IMR-90 (cell line): ENCODE data around the gene TRIM22. TPM values are rescaled to one million over a fixed set of nuclear protein-coding genes. Genes with fewer than 3 reads are reported as not detected.

Source experiments
- polyA plus RNA-seq, 3 experiments: library from polyadenylated mRNA; depleted of rRNA; stranded (reverse); fragments of >200 nt; gene quantifications; 2 replicates each; pipeline ENCODE4 v1.2.3, GENCODE V29; 2012; ENCODE audit warnings: low replicate concordance in 1 of 3
- total RNA-seq: library from RNA; depleted of rRNA; stranded (reverse); fragments of >200 nt; gene quantifications from 2 replicates; pipeline ENCODE4 v1.2.3, GENCODE V29; 2012; rRNA removed

Gene TRIM22
- total and polyA plus RNA-seq, 2 of the 4 experiments (the other 2 are of a cell fraction): 43.6 to 46.8 TPM

Other genes with a start within 250 kb of the TRIM22 start
- not detected in 2 replicates for gene OR51I1, start 248.3 kb upstream of the TRIM22 start, total RNA-seq
- gene OR51I1, start 248.3 kb upstream of the TRIM22 start, polyA plus RNA-seq (2012; rRNA removed): not detected in 2 replicates
- gene OR51I2, start 240.5 kb upstream of the TRIM22 start, total RNA-seq: not detected in 2 replicates
- not detected in 2 replicates for gene OR51I2, start 240.5 kb upstream of the TRIM22 start, polyA plus RNA-seq (2012; rRNA removed)
- gene OR52D1, start 201.1 kb upstream of the TRIM22 start, total RNA-seq: not detected in 2 replicates
- not detected in 2 replicates for gene OR52D1, start 201.1 kb upstream of the TRIM22 start, polyA plus RNA-seq (2012; rRNA removed)
- gene UBQLN3, start 179.8 kb upstream of the TRIM22 start, total RNA-seq: not detected in 2 replicates
- not detected in 2 replicates for gene UBQLN3, start 179.8 kb upstream of the TRIM22 start, polyA plus RNA-seq (2012; rRNA removed)
- gene UBQLNL, start 173.1 kb upstream of the TRIM22 start, total RNA-seq: 0.18 TPM in 1 of 2 replicates, not detected in the other
- gene UBQLNL, start 173.1 kb upstream of the TRIM22 start, polyA plus RNA-seq (2012; rRNA removed): 0.47 and 0.48 TPM in 2 replicates
- gene OR52H1, start 141.2 kb upstream of the TRIM22 start, total RNA-seq: 0.18 and 0.28 TPM in 2 replicates
- not detected in 2 replicates for gene OR52H1, start 141.2 kb upstream of the TRIM22 start, polyA plus RNA-seq (2012; rRNA removed)
- gene OR52B6, start 108.9 kb upstream of the TRIM22 start, total RNA-seq: not detected in 2 replicates
- gene OR52B6, start 108.9 kb upstream of the TRIM22 start, polyA plus RNA-seq (2012; rRNA removed): not detected in 2 replicates
- gene TRIM6, start 93.2 kb upstream of the TRIM22 start, total RNA-seq: 3.9 and 5.0 TPM in 2 replicates
- gene TRIM6, start 93.2 kb upstream of the TRIM22 start, polyA plus RNA-seq (2012; rRNA removed): 3.7 and 4.7 TPM in 2 replicates
- 8.6 and 12.5 TPM in 2 replicates for gene TRIM34, start 64.8 kb upstream of the TRIM22 start, total RNA-seq
- gene TRIM34, start 64.8 kb upstream of the TRIM22 start, polyA plus RNA-seq (2012; rRNA removed): 5.3 and 6.1 TPM in 2 replicates
- 49.1 and 58.0 TPM in 2 replicates for gene TRIM5, start 4.7 kb upstream of the TRIM22 start, total RNA-seq
- gene TRIM5, start 4.7 kb upstream of the TRIM22 start, polyA plus RNA-seq (2012; rRNA removed): 26.3 and 32.6 TPM in 2 replicates
- not detected in 2 replicates for gene OR56B1, start 46.7 kb downstream of the TRIM22 start, total RNA-seq
- not detected in 2 replicates for gene OR56B1, start 46.7 kb downstream of the TRIM22 start, polyA plus RNA-seq (2012; rRNA removed)
- not detected in 2 replicates for gene OR52N4, start 64.5 kb downstream of the TRIM22 start, total RNA-seq
- gene OR52N4, start 64.5 kb downstream of the TRIM22 start, polyA plus RNA-seq (2012; rRNA removed): not detected in 2 replicates
- gene OR52N5, start 93.6 kb downstream of the TRIM22 start, total RNA-seq: not detected in 2 replicates
- gene OR52N5, start 93.6 kb downstream of the TRIM22 start, polyA plus RNA-seq (2012; rRNA removed): not detected in 2 replicates
- not detected in 2 replicates for gene OR52N1, start 101.5 kb downstream of the TRIM22 start, total RNA-seq
- not detected in 2 replicates for gene OR52N1, start 101.5 kb downstream of the TRIM22 start, polyA plus RNA-seq (2012; rRNA removed)
- not detected in 2 replicates for gene OR52N2, start 119.1 kb downstream of the TRIM22 start, total RNA-seq
- gene OR52N2, start 119.1 kb downstream of the TRIM22 start, polyA plus RNA-seq (2012; rRNA removed): not detected in 2 replicates
- not detected in 2 replicates for gene OR52E6, start 152.1 kb downstream of the TRIM22 start, total RNA-seq
- not detected in 2 replicates for gene OR52E6, start 152.1 kb downstream of the TRIM22 start, polyA plus RNA-seq (2012; rRNA removed)
- not detected in 2 replicates for gene OR52E8, start 167.9 kb downstream of the TRIM22 start, total RNA-seq
- not detected in 2 replicates for gene OR52E8, start 167.9 kb downstream of the TRIM22 start, polyA plus RNA-seq (2012; rRNA removed)
- gene OR52E4, start 190.8 kb downstream of the TRIM22 start, total RNA-seq: not detected in 2 replicates
- gene OR52E4, start 190.8 kb downstream of the TRIM22 start, polyA plus RNA-seq (2012; rRNA removed): not detected in 2 replicates
- not detected in 2 replicates for gene OR52E5, start 203.4 kb downstream of the TRIM22 start, total RNA-seq
- not detected in 2 replicates for gene OR52E5, start 203.4 kb downstream of the TRIM22 start, polyA plus RNA-seq (2012; rRNA removed)